ENCODE data around the gene SCTR.

The SCTR gene

GRCh38 chr2:119429225-119429981 is 94.9 kb downstream of the SCTR start:
- DNase-seq (ENCODE audit: low read depth), result no peak

- no peak for DNase-seq (ENCODE audit: low read depth)
Observed at GRCh38 chr2:119428488-119429224, 95.6 kb downstream of the SCTR start.

- no peak for DNase-seq (ENCODE audit: low read depth)
Observed at GRCh38 chr2:119427756-119428155, 96.5 kb downstream of the SCTR start.

DNA sequence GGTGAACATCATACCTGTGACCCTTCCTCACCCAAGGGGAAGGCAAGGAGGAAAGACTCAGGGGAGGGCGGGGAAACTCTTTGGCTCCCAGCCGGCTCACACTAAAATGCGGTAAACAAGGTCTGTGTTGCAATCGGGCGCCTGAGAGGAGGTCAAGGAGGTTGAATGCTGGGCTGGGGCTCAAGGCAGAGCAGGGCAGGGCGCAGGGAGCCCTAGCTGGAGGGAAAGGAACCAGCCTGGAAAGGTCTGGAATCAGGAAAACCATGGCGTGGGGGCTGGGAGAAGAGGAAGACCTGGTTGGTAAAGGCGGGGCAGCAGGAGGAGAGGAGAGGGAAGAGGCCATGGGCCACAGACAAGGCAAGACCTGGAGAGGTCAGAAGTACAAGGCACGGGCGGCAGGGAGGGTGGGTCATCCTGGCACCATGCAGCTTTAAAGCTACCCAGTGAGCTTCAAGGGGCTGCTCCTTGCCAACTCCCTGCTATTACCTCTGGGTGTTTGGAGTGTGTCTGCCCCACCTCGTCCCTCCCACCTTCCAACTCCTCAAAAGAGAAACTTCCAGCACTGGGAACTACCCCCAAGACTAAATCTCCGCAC is 97.4 kb downstream of the SCTR start:
- no peak for DNase-seq (ENCODE audit: low read depth)

DNA sequence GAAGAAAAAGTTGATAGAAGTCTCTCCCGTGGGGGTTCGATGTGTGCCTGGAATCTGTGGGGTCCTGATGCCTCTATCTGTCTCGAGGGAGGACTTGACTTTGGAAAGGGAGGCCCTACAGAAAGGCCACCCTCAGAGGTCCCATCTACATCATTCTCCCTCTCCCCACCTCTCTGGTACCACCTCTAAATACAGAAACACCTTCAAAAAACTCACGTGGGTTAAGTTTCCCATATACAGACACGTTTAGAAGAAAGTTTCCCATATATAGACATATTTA is 97.9 kb downstream of the SCTR start:
- DNase-seq (ENCODE audit: low read depth), result no peak

DNA sequence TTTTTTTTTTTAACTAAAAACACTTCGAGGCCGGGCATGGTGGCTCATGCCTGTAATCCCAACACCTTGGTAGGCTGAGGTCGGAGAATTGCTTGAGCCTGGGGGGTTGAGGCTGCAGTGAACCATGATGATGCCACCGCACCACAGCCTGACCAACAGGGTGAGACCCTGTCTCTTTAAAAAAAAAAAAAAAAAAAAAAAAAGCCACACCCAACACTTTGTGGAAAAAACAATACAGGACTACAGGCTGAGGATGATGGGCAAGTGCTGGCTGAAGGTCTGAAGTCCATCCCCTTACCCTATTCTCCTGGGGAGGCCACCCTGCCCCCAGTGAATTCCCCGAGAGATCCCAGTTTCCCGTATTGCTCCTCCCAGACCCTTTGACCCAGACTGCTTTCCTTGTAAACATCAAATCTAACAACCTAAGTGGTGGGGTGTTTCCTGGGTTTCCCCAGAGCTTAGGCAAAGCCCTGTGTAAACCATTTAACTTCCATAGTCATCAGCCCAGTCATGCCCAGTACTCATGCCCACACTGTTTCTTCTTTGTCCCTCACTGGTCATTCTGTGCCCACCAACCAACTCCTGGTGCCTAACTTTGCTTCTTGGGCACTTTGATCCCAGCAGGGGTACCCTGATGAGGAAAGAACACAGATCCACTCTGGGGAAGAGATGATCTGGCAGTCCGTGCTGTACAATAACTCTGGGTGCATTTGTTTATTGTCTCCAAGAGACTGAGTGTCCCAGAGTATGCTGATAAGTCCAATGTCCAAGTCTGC is 98.5 kb downstream of the SCTR start:
- DNase-seq (ENCODE audit: low read depth), result no peak

- DNase-seq (ENCODE audit: low read depth), result no peak
Observed at GRCh38 chr2:119425119-119425405, 99.2 kb downstream of the SCTR start.

GRCh38 chr2:119424284-119425118 is 99.8 kb downstream of the SCTR start:
- no peak for DNase-seq (ENCODE audit: low read depth)

- DNase-seq (ENCODE audit: low read depth), result no peak
Observed at GRCh38 chr2:119423811-119424210, 100.5 kb downstream of the SCTR start.

DNA sequence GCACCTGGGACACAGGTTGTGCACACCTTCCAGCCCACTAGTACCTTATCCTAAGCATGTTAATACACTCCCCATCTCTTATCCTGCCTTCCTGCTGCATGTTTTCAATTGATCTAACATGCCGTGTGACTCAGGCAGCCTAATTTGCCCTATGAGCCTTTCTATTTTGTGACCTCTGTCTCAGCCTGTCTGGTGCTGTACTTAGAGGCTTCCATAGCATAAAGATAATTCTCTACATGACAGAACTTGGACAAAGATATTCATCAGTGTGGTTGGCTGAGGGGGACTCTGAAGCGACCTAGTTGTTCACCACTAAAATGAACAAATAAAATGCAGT is 101.2 kb downstream of the SCTR start:
- no peak for DNase-seq (ENCODE audit: low read depth)

- DNase-seq (ENCODE audit: low read depth), result no peak
Observed at GRCh38 chr2:119422360-119423107, 101.7 kb downstream of the SCTR start.

DNA sequence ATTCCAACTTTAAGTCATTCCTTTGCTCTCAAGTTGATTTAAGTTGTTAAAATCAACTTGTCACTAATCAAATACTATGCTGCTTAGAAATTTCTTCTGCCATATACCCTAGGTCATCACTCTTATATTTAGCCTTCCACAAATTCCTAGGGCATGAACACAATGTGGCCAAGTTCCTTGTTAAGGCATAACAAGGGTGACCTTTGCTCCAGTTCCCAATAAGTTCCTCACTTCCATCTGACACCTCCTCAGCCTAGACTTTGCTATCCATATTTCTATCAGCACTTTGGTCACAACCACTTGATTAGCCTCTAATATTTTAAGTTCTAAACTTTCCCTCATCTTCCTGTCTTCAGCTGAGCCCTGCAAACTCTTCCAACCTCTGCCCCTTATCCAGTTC is 102.5 kb downstream of the SCTR start:
- DNase-seq (ENCODE audit: low read depth), result no peak

GRCh38 chr2:119421304-119421703 is 103.0 kb downstream of the SCTR start:
- DNase-seq (ENCODE audit: low read depth), result no peak

DNA sequence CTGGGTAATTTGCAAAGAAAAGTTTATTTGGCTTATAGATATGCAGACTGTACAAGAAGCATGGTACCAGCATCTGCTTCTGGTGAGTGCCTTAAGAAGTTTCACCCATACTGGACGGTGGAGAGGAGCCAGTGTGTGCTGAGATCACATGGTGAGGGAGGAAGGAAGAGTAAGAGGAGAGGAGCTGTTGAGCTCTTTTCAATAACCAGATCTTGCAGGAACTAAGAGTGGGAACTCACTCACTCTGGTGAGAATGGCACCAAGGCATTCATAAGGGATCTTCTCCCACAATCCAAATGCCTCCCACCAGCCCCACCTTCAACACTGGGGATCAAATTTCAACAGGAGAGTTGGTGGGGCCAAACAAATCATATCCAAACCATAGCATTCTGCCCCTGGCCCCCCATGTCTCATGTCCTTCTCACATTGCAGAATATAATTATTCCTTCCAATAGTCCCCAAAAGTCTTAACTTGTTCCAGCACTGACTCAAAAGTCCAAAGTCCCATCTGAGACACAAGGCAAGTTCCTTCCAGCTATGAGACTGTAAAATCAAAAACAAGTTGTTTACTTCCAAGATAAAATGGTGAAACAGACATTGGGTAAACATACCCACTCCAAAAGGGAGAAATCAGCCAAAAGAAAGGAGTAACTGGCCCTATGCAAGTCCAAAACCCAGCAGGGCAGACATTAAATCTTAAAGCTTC is 104.3 kb downstream of the SCTR start:
- DNase-seq (ENCODE audit: low read depth), result no peak

- no peak for DNase-seq (ENCODE audit: low read depth)
Observed at GRCh38 chr2:119419065-119419464, 105.2 kb downstream of the SCTR start.

DNA sequence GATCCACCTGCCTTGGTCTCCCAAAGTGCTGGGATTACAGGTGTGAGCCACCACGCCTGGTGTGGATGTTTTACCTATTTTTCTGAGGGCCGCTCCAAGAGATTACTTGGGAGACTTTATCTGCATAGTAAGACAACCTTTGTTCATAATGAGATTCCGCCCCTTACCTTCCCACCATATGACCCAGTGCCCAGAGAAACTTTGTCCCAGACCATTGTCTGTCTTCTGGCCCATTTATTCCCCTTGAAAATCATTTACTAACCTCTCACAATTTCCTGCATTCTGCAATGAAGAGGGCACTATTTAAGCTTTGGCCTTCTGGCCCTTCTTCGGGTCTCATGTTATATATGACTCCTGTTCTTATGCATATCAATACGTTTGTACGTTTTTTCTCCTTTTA is 106.4 kb downstream of the SCTR start:
- no peak for DNase-seq (ENCODE audit: low read depth)

DNA sequence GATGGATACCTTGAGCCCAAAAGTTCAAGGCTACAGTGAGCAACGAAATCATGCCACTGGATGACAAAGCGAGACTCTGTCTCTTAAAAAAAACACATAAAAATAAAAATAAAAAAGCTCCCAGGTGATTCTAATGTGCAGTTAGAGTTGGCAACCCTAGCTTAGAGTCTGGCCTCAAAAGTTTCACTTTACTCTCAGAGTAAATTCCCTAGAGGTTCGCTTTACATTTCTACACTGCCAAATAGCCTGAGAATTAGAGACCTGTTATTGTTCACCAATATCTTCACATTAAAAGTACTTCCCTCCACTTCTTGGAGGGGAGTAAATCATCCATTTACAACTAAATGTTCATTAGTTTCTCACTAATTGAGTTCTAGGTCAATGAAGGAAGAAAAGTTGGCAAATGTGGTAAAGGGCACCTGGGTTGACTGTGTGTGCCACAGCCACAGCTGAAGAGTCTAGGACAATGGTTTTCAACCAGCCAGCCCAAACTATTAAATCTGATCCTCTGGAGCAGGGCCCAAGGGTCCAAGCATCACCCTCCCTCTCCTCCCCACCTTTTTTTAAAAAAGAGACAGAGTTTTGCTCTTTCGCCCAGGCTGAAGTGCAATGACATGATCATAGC is 107.9 kb downstream of the SCTR start:
- DNase-seq (ENCODE audit: low read depth), result no peak

GRCh38 chr2:119415630-119416029 is 108.7 kb downstream of the SCTR start:
- DNase-seq (ENCODE audit: low read depth), result no peak

- DNase-seq (ENCODE audit: low read depth), result no peak
Observed at GRCh38 chr2:119414894-119415293, 109.4 kb downstream of the SCTR start.

- no peak for DNase-seq (ENCODE audit: low read depth)
Observed at GRCh38 chr2:119409506-119409905, 114.8 kb downstream of the SCTR start.

All from ELR (cell line).